ENCODE results near the gene AZI2.

The AZI2 gene

DNA sequence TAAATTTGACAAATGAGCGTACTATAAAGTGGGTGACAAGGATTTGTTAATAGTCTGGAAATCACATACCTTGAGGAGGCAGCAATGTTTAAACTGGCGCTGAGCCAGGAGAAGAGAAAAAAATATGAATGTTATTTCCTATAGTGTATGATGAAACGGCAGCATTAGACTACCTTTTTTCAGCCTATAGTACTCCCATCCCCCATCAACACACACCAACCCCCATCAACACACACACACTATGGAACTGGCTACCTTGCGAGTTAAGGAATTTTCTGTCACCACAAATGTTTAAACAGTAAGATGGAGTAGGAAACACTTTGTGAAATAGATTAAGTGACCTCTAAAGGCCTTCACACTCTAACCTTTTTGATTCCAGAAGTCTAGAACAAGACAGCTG is 46.9 kb downstream of the AZI2 start:
- no peak for DNase-seq (ENCODE audit: low read depth in 2 of 2)

GRCh38 chr3:28300345-28300962 is 48.2 kb downstream of the AZI2 start:
- no peak for DNase-seq (ENCODE audit: low read depth in 2 of 2)

GRCh38 chr3:28299705-28300104 is 48.9 kb downstream of the AZI2 start:
- DNase-seq (ENCODE audit: low read depth in 2 of 2), result no peak

- no peak for DNase-seq (ENCODE audit: low read depth in 2 of 2)
Measured at GRCh38 chr3:28295898-28296490, 52.6 kb downstream of the AZI2 start.

- no peak for DNase-seq (ENCODE audit: low read depth in 2 of 2)
Measured at GRCh38 chr3:28294667-28295413, 53.8 kb downstream of the AZI2 start.

- no peak for DNase-seq (ENCODE audit: low read depth in 2 of 2)
Measured at GRCh38 chr3:28292622-28293021, 56.0 kb downstream of the AZI2 start.

GRCh38 chr3:28291577-28291976 is 57.0 kb downstream of the AZI2 start:
- no peak for DNase-seq (ENCODE audit: low read depth in 2 of 2)

GRCh38 chr3:28290863-28291300 is 57.7 kb downstream of the AZI2 start:
- DNase-seq (ENCODE audit: low read depth in 2 of 2), result no peak

DNA sequence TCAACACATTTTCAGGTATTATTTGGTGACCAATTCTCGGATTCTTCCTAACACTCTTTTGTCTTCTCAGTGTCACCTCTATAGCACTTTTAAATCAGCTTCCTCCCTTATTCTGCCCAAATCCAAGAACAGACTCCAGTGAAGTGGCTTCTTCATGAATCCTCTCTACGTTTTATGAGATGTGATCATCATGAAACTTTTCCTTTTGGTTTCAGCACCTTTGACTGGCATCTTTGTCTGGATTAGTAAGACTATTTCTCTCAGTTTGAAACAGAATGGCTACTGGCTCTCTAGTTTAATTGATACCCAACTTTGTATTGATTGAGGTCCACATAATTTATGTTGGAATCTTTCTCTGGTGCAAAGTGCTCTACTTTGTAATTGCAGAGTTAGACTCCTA is 61.6 kb downstream of the AZI2 start:
- no peak for DNase-seq (ENCODE audit: low read depth in 2 of 2)

- DNase-seq (ENCODE audit: low read depth in 2 of 2), result no peak
Measured at GRCh38 chr3:28286595-28286994, 62.0 kb downstream of the AZI2 start.

GRCh38 chr3:28280781-28281180 is 67.8 kb downstream of the AZI2 start:
- no peak for DNase-seq (ENCODE audit: low read depth in 2 of 2)

- DNase-seq (ENCODE audit: low read depth in 2 of 2), result no peak
Measured at GRCh38 chr3:28279770-28280169, 68.9 kb downstream of the AZI2 start.

DNA sequence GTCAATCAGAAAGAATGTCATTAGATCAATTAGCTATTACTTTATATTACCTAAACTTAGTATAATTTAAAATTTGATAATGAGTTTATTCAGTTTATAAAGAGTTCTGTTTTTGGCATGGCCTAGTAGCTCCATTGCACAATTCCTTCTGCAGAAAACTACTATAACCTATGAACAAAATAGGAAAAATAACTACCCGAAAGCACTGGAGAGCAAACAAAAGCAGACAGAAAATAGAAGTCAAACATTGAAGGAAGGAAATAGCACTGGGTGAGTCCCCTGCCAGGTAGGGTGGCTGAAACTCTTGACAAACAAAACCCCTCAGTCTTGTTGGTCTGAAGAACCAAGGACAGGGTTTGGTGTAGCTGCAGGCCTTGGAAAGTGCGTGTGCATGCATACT is 69.7 kb downstream of the AZI2 start:
- no peak for DNase-seq (ENCODE audit: low read depth in 2 of 2)

GRCh38 chr3:28273837-28274236 is 74.8 kb downstream of the AZI2 start:
- no peak for DNase-seq (ENCODE audit: low read depth in 2 of 2)

Data from stimulated activated CD8-positive, alpha-beta memory T cell treated with anti-CD3 and anti-CD28 coated beads, Interleukin-2, amount 100 ng/mL, for 1 hour (primary cell).